DND-41 (cell line): ENCODE measurements around the gene SCOC.

Experiments used
- ATAC-seq: fragments of 200-7000 bp; cut with Tn5 transposase; 3 replicates; pipeline ENCODE4 v1.9.1; 2021; ENCODE audit warnings: low read depth; ENCODE audit not compliant: insufficient read depth
- DNase-seq: peaks from one replicate; pipeline ENCODE4 v3.0.0-alpha.2; 2020
- H2AFZ ChIP-seq: 2 replicates; pipeline ENCODE4 v1.6.0; 2012; ENCODE audit warnings: low read depth, low read length
- H3K27ac ChIP-seq: 2 replicates; pipeline ENCODE4 v1.5.1; 2012; ENCODE audit warnings: low read length, inconsistent platforms
- H3K27me3 ChIP-seq: fragments of 200-600 bp; sonication (generic); 2 replicates; pipeline ENCODE4 v1.6.0; 2012; ENCODE audit warnings: low read length, mild to moderate bottlenecking, inconsistent platforms; ENCODE audit not compliant: insufficient read depth, poor library complexity
- H3K36me3 ChIP-seq: 2 replicates; pipeline ENCODE4 v1.5.1; 2012; ENCODE audit warnings: low read length, inconsistent platforms; ENCODE audit not compliant: insufficient read depth
- H3K4me1 ChIP-seq: 2 replicates; pipeline ENCODE4 v1.5.1; 2012; ENCODE audit warnings: mild to moderate bottlenecking, low read length; ENCODE audit not compliant: insufficient read depth
- H3K4me2 ChIP-seq: 2 replicates; pipeline ENCODE4 v1.6.0; 2012; ENCODE audit warnings: mild to moderate bottlenecking, moderate library complexity, low read length, inconsistent platforms; ENCODE audit not compliant: insufficient read depth
- H3K4me3 ChIP-seq, 2 experiments: fragments of 200-600 bp in 1 of 2; shearing (Covaris generic) in 1 of 2; 2 replicates each; pipeline ENCODE4 v1.5.1; 2012 to 2016; ENCODE audit warnings: inconsistent platforms in 2 of 2, low read length in 2 of 2, mild to moderate bottlenecking in 2 of 2, low read depth in 1 of 2, moderate library complexity in 1 of 2
- H3K79me2 ChIP-seq: 2 replicates; pipeline ENCODE4 v1.6.0; 2012; ENCODE audit warnings: low read length, inconsistent platforms; ENCODE audit not compliant: insufficient read depth
- H3K9ac ChIP-seq: 2 replicates; pipeline ENCODE4 v1.6.0; 2012; ENCODE audit warnings: low read depth, mild to moderate bottlenecking, inconsistent platforms, low read length, moderate library complexity
- H3K9me3 ChIP-seq: 2 replicates; pipeline ENCODE4 v1.5.1; 2012; ENCODE audit warnings: low read length, moderate library complexity, mild to moderate bottlenecking, inconsistent platforms; ENCODE audit not compliant: insufficient read depth, severe bottlenecking
- H4K20me1 ChIP-seq: 2 replicates; pipeline ENCODE4 v1.6.0; 2012; ENCODE audit warnings: low read length; ENCODE audit not compliant: insufficient read depth
- CTCF ChIP-seq: IDR thresholded peaks from 2 replicates; pipeline ENCODE4 v1.5.1; 2012; ENCODE audit warnings: borderline replicate concordance, low read length, moderate library complexity, mild to moderate bottlenecking; ENCODE audit not compliant: poor library complexity, severe bottlenecking; ENCODE audit errors: extremely low read depth
- EZH2 ChIP-seq: IDR thresholded peaks from 3 replicates; pipeline ENCODE4 v1.6.1; 2012; ENCODE audit warnings: borderline replicate concordance, low read depth, mild to moderate bottlenecking, moderate library complexity, low read length, inconsistent platforms; ENCODE audit not compliant: severe bottlenecking

Gene SCOC

GRCh38 chr4:140335076-140335475, 38.4 kb upstream of the SCOC start:
- no peak for TF ChIP-seq EZH2
- TF ChIP-seq CTCF = no peak
- no peak overlapping the region for H3K9ac ChIP-seq
- ATAC-seq (no peak), DNase-seq (no peak)
- no peak overlapping the region for H2AFZ ChIP-seq
- H3K4me2 ChIP-seq = no peak overlapping the region
- no peaks in the 10 kb centered on the region for H4K20me1 ChIP-seq
- no peaks in the 10 kb centered on the region for H3K27me3 ChIP-seq
- H3K9me3 ChIP-seq = no peaks in the 10 kb centered on the region
- H3K36me3 ChIP-seq = no peaks in the 10 kb centered on the region
- H3K4me3 ChIP-seq = no peak overlapping the region
- H3K79me2 ChIP-seq = no peaks in the 10 kb centered on the region
- no peak overlapping the region for H3K27ac ChIP-seq
- H3K4me1 ChIP-seq = no peaks in the 10 kb centered on the region

GRCh38 chr4:140336730-140337129, 36.7 kb upstream of the SCOC start:
- no peak overlapping the region for H2AFZ ChIP-seq
- H4K20me1 ChIP-seq = no peaks in the 10 kb centered on the region
- H3K4me2 ChIP-seq = no peak overlapping the region
- H3K9me3 ChIP-seq = no peaks in the 10 kb centered on the region
- ATAC-seq (no peak), DNase-seq (no peak)
- TF ChIP-seq CTCF = no peak
- no peak for TF ChIP-seq EZH2
- no peaks in the 10 kb centered on the region for H3K79me2 ChIP-seq
- no peak overlapping the region for H3K9ac ChIP-seq
- H3K36me3 ChIP-seq = no peaks in the 10 kb centered on the region
- H3K4me3 ChIP-seq = no peak overlapping the region
- H3K4me1 ChIP-seq = no peaks in the 10 kb centered on the region
- H3K27ac ChIP-seq = no peak overlapping the region
- H3K27me3 ChIP-seq = peaks cover 3% of the 10 kb centered on the region

- H3K79me2 ChIP-seq = no peaks in the 10 kb centered on the region
- no peak for ATAC-seq
- H4K20me1 ChIP-seq = no peaks in the 10 kb centered on the region
- H2AFZ ChIP-seq = no peak overlapping the region
- H3K27me3 ChIP-seq = peaks cover 6% of the 10 kb centered on the region
- no peaks in the 10 kb centered on the region for H3K36me3 ChIP-seq
- no peak overlapping the region for H3K9ac ChIP-seq
- TF ChIP-seq CTCF = no peak
- no peak for TF ChIP-seq EZH2
- H3K4me3 ChIP-seq = no peak overlapping the region
- H3K4me2 ChIP-seq = no peak overlapping the region
- no peaks in the 10 kb centered on the region for H3K4me1 ChIP-seq
- H3K27ac ChIP-seq = no peak overlapping the region
- no peak for DNase-seq
- no peaks in the 10 kb centered on the region for H3K9me3 ChIP-seq
Observed at GRCh38 chr4:140342620-140343019, 30.8 kb upstream of the SCOC start.

GRCh38 chr4:140343303-140343702, 30.1 kb upstream of the SCOC start:
- no peaks in the 10 kb centered on the region for H4K20me1 ChIP-seq
- no peaks in the 10 kb centered on the region for H3K4me1 ChIP-seq
- H2AFZ ChIP-seq = no peak overlapping the region
- H3K79me2 ChIP-seq = no peaks in the 10 kb centered on the region
- peaks cover 6% of the 10 kb centered on the region for H3K27me3 ChIP-seq
- TF ChIP-seq CTCF (no peak), EZH2 (no peak)
- H3K4me3 ChIP-seq = no peak overlapping the region
- H3K27ac ChIP-seq = no peak overlapping the region
- H3K36me3 ChIP-seq = no peaks in the 10 kb centered on the region
- H3K9ac ChIP-seq = no peak overlapping the region
- no peaks in the 10 kb centered on the region for H3K9me3 ChIP-seq
- ATAC-seq (no peak), DNase-seq (no peak)
- no peak overlapping the region for H3K4me2 ChIP-seq
